ENCODE data around the gene OAS3. TPM values are rescaled to one million over a fixed set of nuclear protein-coding genes. Genes with fewer than 3 reads are reported as not detected.

Gene OAS3
- total RNA-seq, 1 donor from 2014 or later: 26.4 TPM

- no peak for TF ChIP-seq CTCF (IDR thresholded peaks at IDR 0.05; ENCODE audit: insufficient read depth, low read length, poor library complexity, severe bottlenecking)
- no peaks in the 10 kb centered on the region for H3K36me3 ChIP-seq (ENCODE audit: control insufficient read depth, insufficient read depth, low read length)
- no peaks in the 10 kb centered on the region for H3K27me3 ChIP-seq (ENCODE audit: control insufficient read depth, insufficient read depth, low read length)
- no peak for DNase-seq (ENCODE audit: low read depth)
- H3K4me3 ChIP-seq (ENCODE audit: low read depth, low read length): no peak overlapping the region
Measured at GRCh38 chr12:112963227-112963861, 25.1 kb downstream of the OAS3 start.

DNA sequence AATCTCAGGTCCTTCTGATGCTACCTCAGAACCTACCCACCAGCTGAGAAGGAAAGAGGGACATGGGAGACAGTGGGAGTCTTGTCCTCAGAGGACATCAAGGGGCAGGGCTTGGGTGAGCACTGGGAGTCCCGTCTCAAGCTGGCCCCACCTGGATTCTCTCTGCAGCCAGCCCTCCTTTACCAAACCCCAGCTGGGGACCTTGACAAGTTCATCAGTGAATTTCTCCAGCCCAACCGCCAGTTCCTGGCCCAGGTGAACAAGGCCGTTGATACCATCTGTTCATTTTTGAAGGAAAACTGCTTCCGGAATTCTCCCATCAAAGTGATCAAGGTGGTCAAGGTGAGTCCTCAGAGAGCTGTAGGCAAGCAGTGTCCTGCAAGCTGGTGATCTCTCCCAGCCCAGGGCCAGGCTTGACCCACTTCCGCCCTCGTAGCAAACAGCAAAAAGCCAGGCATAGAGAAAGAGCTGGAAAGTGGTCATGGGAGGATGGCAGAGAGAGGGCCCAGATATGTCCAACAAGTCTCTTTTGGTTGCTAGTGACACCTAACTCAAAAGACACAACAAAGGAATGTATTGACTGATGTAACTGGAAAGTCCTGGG, 25.9 kb downstream of the OAS3 start:
- Histone ChIP-seq H3K4me3 (ENCODE audit: low read depth, low read length) (no peak overlapping the region), H3K36me3 (ENCODE audit: control insufficient read depth, insufficient read depth, low read length) (no peaks in the 10 kb centered on the region), H3K27me3 (ENCODE audit: control insufficient read depth, insufficient read depth, low read length) (no peaks in the 10 kb centered on the region)
- DNase-seq (ENCODE audit: low read depth): no peak
- TF ChIP-seq CTCF (IDR thresholded peaks at IDR 0.05; ENCODE audit: insufficient read depth, low read length, poor library complexity, severe bottlenecking): no peak

DNA sequence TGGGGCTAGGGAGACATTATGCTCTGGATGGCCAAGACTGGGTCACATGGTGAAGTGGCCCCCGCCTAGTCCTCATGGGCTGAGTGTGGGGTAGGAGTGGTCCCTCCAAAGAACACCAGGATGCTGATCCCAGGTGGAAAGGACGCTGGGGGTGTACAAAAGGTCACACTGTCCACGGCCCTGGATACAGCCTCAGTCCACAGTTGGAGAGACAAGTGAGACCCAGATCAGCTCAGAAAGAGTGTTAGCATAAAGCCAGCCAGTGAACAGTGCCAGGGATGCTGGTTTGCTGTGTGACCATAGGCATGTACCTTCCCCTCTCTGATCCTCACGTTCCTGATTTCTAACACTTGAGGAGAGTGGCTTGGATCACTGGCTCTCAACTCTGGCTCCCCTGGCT, 26.6 kb downstream of the OAS3 start:
- H3K36me3 ChIP-seq (ENCODE audit: control insufficient read depth, insufficient read depth, low read length): no peaks in the 10 kb centered on the region
- TF ChIP-seq CTCF (IDR thresholded peaks at IDR 0.05; ENCODE audit: insufficient read depth, low read length, poor library complexity, severe bottlenecking): no peak
- no peak for DNase-seq (ENCODE audit: low read depth)
- H3K27me3 ChIP-seq (ENCODE audit: control insufficient read depth, insufficient read depth, low read length): no peaks in the 10 kb centered on the region
- H3K4me3 ChIP-seq (ENCODE audit: low read depth, low read length): no peak overlapping the region

DNA sequence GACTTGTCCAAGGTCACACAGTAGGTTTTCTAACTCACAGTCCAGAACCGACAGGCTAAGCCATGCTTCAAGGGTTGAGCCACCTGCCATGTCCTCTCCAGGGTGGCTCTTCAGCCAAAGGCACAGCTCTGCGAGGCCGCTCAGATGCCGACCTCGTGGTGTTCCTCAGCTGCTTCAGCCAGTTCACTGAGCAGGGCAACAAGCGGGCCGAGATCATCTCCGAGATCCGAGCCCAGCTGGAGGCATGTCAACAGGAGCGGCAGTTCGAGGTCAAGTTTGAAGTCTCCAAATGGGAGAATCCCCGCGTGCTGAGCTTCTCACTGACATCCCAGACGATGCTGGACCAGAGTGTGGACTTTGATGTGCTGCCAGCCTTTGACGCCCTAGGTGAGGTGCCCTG, 27.4 kb downstream of the OAS3 start:
- no peaks in the 10 kb centered on the region for H3K27me3 ChIP-seq (ENCODE audit: control insufficient read depth, insufficient read depth, low read length)
- no peaks in the 10 kb centered on the region for H3K36me3 ChIP-seq (ENCODE audit: control insufficient read depth, insufficient read depth, low read length)

DNA sequence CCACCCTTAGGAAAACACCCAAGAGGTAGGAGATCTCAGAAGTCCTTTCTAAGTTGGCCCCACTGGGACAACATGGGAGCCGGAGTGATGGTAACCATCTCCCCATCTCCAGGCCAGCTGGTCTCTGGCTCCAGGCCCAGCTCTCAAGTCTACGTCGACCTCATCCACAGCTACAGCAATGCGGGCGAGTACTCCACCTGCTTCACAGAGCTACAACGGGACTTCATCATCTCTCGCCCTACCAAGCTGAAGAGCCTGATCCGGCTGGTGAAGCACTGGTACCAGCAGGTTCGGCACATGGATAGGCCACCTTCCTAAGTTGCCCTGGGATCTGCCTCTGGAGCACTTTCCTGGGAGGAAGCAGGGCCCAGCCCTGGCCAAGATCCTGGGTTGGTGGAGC, 29.0 kb downstream of the OAS3 start:
- Histone ChIP-seq H3K27me3 (ENCODE audit: control insufficient read depth, insufficient read depth, low read length) (no peaks in the 10 kb centered on the region), H3K4me3 (ENCODE audit: low read depth, low read length) (no peak overlapping the region), H3K36me3 (ENCODE audit: control insufficient read depth, insufficient read depth, low read length) (no peaks in the 10 kb centered on the region)
- DNase-seq (ENCODE audit: low read depth): no peak
- no peak for TF ChIP-seq CTCF (IDR thresholded peaks at IDR 0.05; ENCODE audit: insufficient read depth, low read length, poor library complexity, severe bottlenecking)

More for the DNA sequence above, 27.4 kb downstream of the OAS3 start:
- no peak overlapping the region for H3K4me3 ChIP-seq (ENCODE audit: low read depth, low read length)
- DNase-seq (ENCODE audit: low read depth): no peak
- TF ChIP-seq CTCF (IDR thresholded peaks at IDR 0.05; ENCODE audit: insufficient read depth, low read length, poor library complexity, severe bottlenecking): no peak

DNA sequence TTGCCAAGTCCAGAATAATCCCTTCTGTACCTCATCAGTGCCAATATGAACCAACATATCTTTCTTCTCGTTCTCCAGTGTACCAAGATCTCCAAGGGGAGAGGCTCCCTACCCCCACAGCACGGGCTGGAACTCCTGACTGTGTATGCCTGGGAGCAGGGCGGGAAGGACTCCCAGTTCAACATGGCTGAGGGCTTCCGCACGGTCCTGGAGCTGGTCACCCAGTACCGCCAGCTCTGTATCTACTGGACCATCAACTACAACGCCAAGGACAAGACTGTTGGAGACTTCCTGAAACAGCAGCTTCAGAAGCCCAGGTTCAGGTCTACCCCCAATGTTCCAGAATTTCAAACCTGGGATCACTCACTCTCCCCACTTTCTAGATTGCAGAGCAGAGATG, 29.6 kb downstream of the OAS3 start:
- Histone ChIP-seq H3K4me3 (ENCODE audit: low read depth, low read length) (no peak overlapping the region), H3K36me3 (ENCODE audit: control insufficient read depth, insufficient read depth, low read length) (no peaks in the 10 kb centered on the region), H3K27me3 (ENCODE audit: control insufficient read depth, insufficient read depth, low read length) (no peaks in the 10 kb centered on the region)
- no peak for DNase-seq (ENCODE audit: low read depth)
- TF ChIP-seq CTCF (IDR thresholded peaks at IDR 0.05; ENCODE audit: insufficient read depth, low read length, poor library complexity, severe bottlenecking): no peak
